Osteocyte (in vitro differentiated cells): Measurements from ENCODE around the gene ATG2B. TPM values are rescaled to one million over a fixed set of nuclear protein-coding genes. Genes with fewer than 3 reads are reported as not detected.

Source experiments
- DNase-seq: peaks from one replicate; pipeline ENCODE4 v3.0.0; 2021; ENCODE audit warnings: mixed read lengths; ENCODE audit not compliant: unreplicated experiment; ENCODE audit errors: extremely low spot score
- H3K27ac Mint-ChIP-seq: one replicate; pipeline ENCODE4 v1.8.0; 2021; ENCODE audit warnings: mild to moderate bottlenecking, mixed read lengths; ENCODE audit not compliant: unreplicated experiment
- H3K27me3 Mint-ChIP-seq: one replicate; pipeline ENCODE4 v1.8.0; 2021; ENCODE audit warnings: mixed read lengths; ENCODE audit not compliant: unreplicated experiment
- H3K36me3 Mint-ChIP-seq: one replicate; pipeline ENCODE4 v1.8.0; 2021; ENCODE audit warnings: mixed read lengths; ENCODE audit not compliant: unreplicated experiment
- H3K4me1 Mint-ChIP-seq: one replicate; pipeline ENCODE4 v1.8.0; 2021; ENCODE audit warnings: mixed read lengths; ENCODE audit not compliant: unreplicated experiment
- H3K4me3 Mint-ChIP-seq: one replicate; pipeline ENCODE4 v1.8.0; 2021; ENCODE audit warnings: mild to moderate bottlenecking, moderate library complexity, mixed read lengths; ENCODE audit not compliant: unreplicated experiment
- H3K9me3 Mint-ChIP-seq: one replicate; pipeline ENCODE4 v1.8.0; 2021; ENCODE audit warnings: mixed read lengths; ENCODE audit not compliant: unreplicated experiment
- CTCF ChIP-seq: fragments of 200-600 bp; sonication (generic); IDR thresholded peaks from 2 replicates; pipeline ENCODE4 v1.5.0; 2021; ENCODE audit warnings: antibody characterized with exemption, mild to moderate bottlenecking, moderate library complexity
- total RNA-seq: library from RNA; stranded (reverse); gene quantifications from 2 replicates; pipeline ENCODE4 v1.2.1, GENCODE V29; 2021

The ATG2B gene
- total RNA-seq, 1 donor from 2014 or later, result 26.9 TPM

- Mint-ChIP-seq H3K9me3 (no peaks in the 10 kb centered on the region), H3K36me3 (peaks cover 57% of the 10 kb centered on the region), H3K4me1 (no peaks in the 10 kb centered on the region), H3K27me3 (no peaks in the 10 kb centered on the region), H3K4me3 (no peak overlapping the region), H3K27ac (no peak overlapping the region)
- DNase-seq, result no peak
- TF ChIP-seq CTCF, result no peak
Measured at GRCh38 chr14:96318836-96319235, 44.3 kb downstream of the ATG2B start.

- Mint-ChIP-seq H3K4me1 (no peaks in the 10 kb centered on the region), H3K4me3 (no peak overlapping the region), H3K27me3 (no peaks in the 10 kb centered on the region), H3K36me3 (peaks cover 50% of the 10 kb centered on the region), H3K27ac (no peak overlapping the region), H3K9me3 (no peaks in the 10 kb centered on the region)
- no peak for DNase-seq
- no peak for TF ChIP-seq CTCF
Measured at GRCh38 chr14:96316087-96316486, 47.1 kb downstream of the ATG2B start.

- no peak for TF ChIP-seq CTCF
- H3K9me3 Mint-ChIP-seq, result no peaks in the 10 kb centered on the region
- no peak overlapping the region for H3K4me3 Mint-ChIP-seq
- peaks cover 62% of the 10 kb centered on the region for H3K36me3 Mint-ChIP-seq
- H3K4me1 Mint-ChIP-seq, result no peaks in the 10 kb centered on the region
- H3K27me3 Mint-ChIP-seq, result no peaks in the 10 kb centered on the region
- no peak for DNase-seq
- H3K27ac Mint-ChIP-seq, result no peak overlapping the region
Measured at GRCh38 chr14:96310906-96311305, 52.2 kb downstream of the ATG2B start.

GRCh38 chr14:96309896-96310330 is 53.2 kb downstream of the ATG2B start:
- H3K27ac Mint-ChIP-seq, result no peak overlapping the region

More at GRCh38 chr14:96309896-96310330, 53.2 kb downstream of the ATG2B start:
- no peaks in the 10 kb centered on the region for H3K4me1 Mint-ChIP-seq
- no peak overlapping the region for H3K4me3 Mint-ChIP-seq
- no peak for DNase-seq
- H3K36me3 Mint-ChIP-seq, result peaks cover 58% of the 10 kb centered on the region
- H3K27me3 Mint-ChIP-seq, result no peaks in the 10 kb centered on the region
- peak; percentile 8 for TF ChIP-seq CTCF
- no peaks in the 10 kb centered on the region for H3K9me3 Mint-ChIP-seq
